GM12872 (cell line): ENCODE data around the gene MED15.

Source experiments
- CTCF ChIP-seq: IDR thresholded peaks from 3 replicates; pipeline ENCODE4 v1.5.1; 2011; ENCODE audit warnings: low read depth, mild to moderate bottlenecking, low read length, moderate library complexity; ENCODE audit not compliant: insufficient read depth

Gene MED15

GRCh38 chr22:20464912-20465758 is 42.3 kb upstream of the MED15 start:
- TF ChIP-seq CTCF: no peak

- no peak for TF ChIP-seq CTCF
Measured at GRCh38 chr22:20465759-20466077, 41.7 kb upstream of the MED15 start.

- no peak for TF ChIP-seq CTCF
Measured at GRCh38 chr22:20466659-20467379, 40.6 kb upstream of the MED15 start.

GRCh38 chr22:20469110-20469868 is 38.1 kb upstream of the MED15 start:
- no peak for TF ChIP-seq CTCF

GRCh38 chr22:20471126-20471833 is 36.1 kb upstream of the MED15 start:
- TF ChIP-seq CTCF: no peak

GRCh38 chr22:20472629-20473442 is 34.6 kb upstream of the MED15 start:
- TF ChIP-seq CTCF: no peak
